HepG2 (cell line): ENCODE results near the gene SERHL2. TPM values are rescaled to one million over a fixed set of nuclear protein-coding genes. Genes with fewer than 3 reads are reported as not detected.

ENCODE experiments used
- ATAC-seq: fragments of 200-7000 bp; cut with Tn5 transposase; 3 replicates; pipeline ENCODE4 v1.9.1; 2020; ENCODE audit warnings: mild to moderate bottlenecking, moderate library complexity
- BruUV-seq: library from RNA; stranded (reverse); fragments of 400-500 nt; replicated peaks from 2 replicates; lab custom pipeline; 2021; lab: Mats Ljungman, UMichigan
- CTCF ChIA-PET: fragments of 300-600 bp; formaldehyde crosslinking; extraction: SDS; loops from one replicate; lab custom pipeline; 2021; ENCODE audit warnings: low total read pairs, inconsistent platforms, low intra/inter-chr PET ratio; lab: Yijun Ruan, JAX
- POLR2A ChIA-PET: fragments of 350-600 bp; sonication (Branson Sonifier 250); formaldehyde crosslinking; loops from one replicate; lab custom pipeline; 2020; ENCODE audit warnings: antibody characterized with exemption, inconsistent platforms; lab: Yijun Ruan, JAX
- DNase-seq: peaks from one replicate; pipeline ENCODE4 v3.0.0-alpha.2; 2015; ENCODE audit warnings: low spot score
- FAIRE-seq: peaks from 3 replicates; lab custom pipeline; 2011; peaks lifted over from hg19 to GRCh38; lab: Jason Lieb, UNC
- H2AFZ ChIP-seq: one replicate; pipeline ENCODE4 v1.6.1; 2011; ENCODE audit warnings: low read length, inconsistent platforms
- H3K27ac ChIP-seq: fragments of 300-600 bp; 3 replicates; pipeline ENCODE4 v1.8.0; 2011; ENCODE audit warnings: mixed run types, mild to moderate bottlenecking, mixed read lengths, low read length, inconsistent platforms; ENCODE audit not compliant: insufficient read depth; ENCODE audit errors: extremely low read length
- H3K27me3 ChIP-seq, 2 experiments: fragments of 200-600 bp in 1 of 2; 2 replicates in 1 of 2; 3 replicates in 1 of 2; pipeline versions ENCODE4 v1.6.0 to v1.8.0; 2011; ENCODE audit warnings: low read length in 2 of 2, mild to moderate bottlenecking in 2 of 2, moderate library complexity in 2 of 2, inconsistent platforms in 1 of 2; ENCODE audit not compliant: insufficient read depth in 2 of 2, control insufficient read depth in 1 of 2
- H3K36me3 ChIP-seq, 2 experiments: fragments of 200-600 bp in 1 of 2; replicated peaks in 1 of 2; 2 replicates in 1 of 2; 3 replicates in 1 of 2; pipeline versions ENCODE4 v1.5.1 to v1.8.0; 2011; ENCODE audit warnings: low read length in 2 of 2, inconsistent platforms in 1 of 2; ENCODE audit not compliant: insufficient read depth in 2 of 2, control insufficient read depth in 1 of 2
- H3K4me1 ChIP-seq: 2 replicates; pipeline ENCODE4 v1.5.1; 2012; ENCODE audit warnings: low read length, inconsistent platforms; ENCODE audit not compliant: insufficient read depth
- H3K4me2 ChIP-seq: 2 replicates; pipeline ENCODE4 v1.6.0; 2011; ENCODE audit warnings: low read depth, low read length, inconsistent platforms
- H3K4me3 ChIP-seq, 3 experiments: fragments of 200-600 bp in 1 of 3; sonication (generic), shearing (Covaris generic) in 1 of 3; replicated peaks in 1 of 3; 2 replicates each; pipeline ENCODE4 v1.5.1; 2011 to 2016; ENCODE audit warnings: low read length in 3 of 3, inconsistent platforms in 2 of 3, low read depth in 2 of 3, mild to moderate bottlenecking in 2 of 3, control low read depth in 1 of 3, mixed read lengths in 1 of 3; ENCODE audit not compliant: insufficient read depth in 1 of 3
- H3K79me2 ChIP-seq: one replicate; pipeline ENCODE4 v1.6.1; 2011; ENCODE audit warnings: low read length, inconsistent platforms; ENCODE audit not compliant: insufficient read depth
- H3K9ac ChIP-seq: 2 replicates; pipeline ENCODE4 v1.6.0; 2011; ENCODE audit warnings: mild to moderate bottlenecking, low read depth, low read length, inconsistent platforms; ENCODE audit not compliant: insufficient read depth
- H3K9me3 ChIP-seq: 2 replicates; pipeline ENCODE4 v1.5.1; 2012; ENCODE audit warnings: mild to moderate bottlenecking, low read length
- H4K20me1 ChIP-seq: 2 replicates; pipeline ENCODE4 v1.6.0; 2011; ENCODE audit warnings: inconsistent platforms, mild to moderate bottlenecking, low read length, moderate library complexity; ENCODE audit not compliant: insufficient read depth
- ELF4 ChIP-seq: sonication (generic); formaldehyde crosslinking; IDR thresholded peaks from 2 replicates; pipeline ENCODE4 v1.5.0; 2020; ENCODE audit warnings: missing genetic modification reagents, mild to moderate bottlenecking, moderate library complexity, borderline replicate concordance
- GATA4 ChIP-seq: sonication (generic); IDR thresholded peaks from 2 replicates; pipeline ENCODE4 v1.6.1; 2016; ENCODE audit warnings: antibody characterized with exemption, low read depth, borderline replicate concordance
- JARID2 ChIP-seq: sonication (generic); formaldehyde crosslinking; IDR thresholded peaks from 2 replicates; pipeline ENCODE4 v1.8.1; 2023; ENCODE audit warnings: missing genetic modification reagents, inconsistent platforms; ENCODE audit not compliant: insufficient replicate concordance
- KDM5B ChIP-seq: sonication (generic); formaldehyde crosslinking; IDR thresholded peaks from 2 replicates; pipeline ENCODE4 v1.4.0; 2020; ENCODE audit warnings: missing genetic modification reagents, mild to moderate bottlenecking, borderline replicate concordance
- POGZ ChIP-seq: sonication (generic); formaldehyde crosslinking; IDR thresholded peaks from 2 replicates; pipeline ENCODE4 v1.4.0; 2020; ENCODE audit warnings: mild to moderate bottlenecking, missing genetic modification reagents
- POLR2AphosphoS5 ChIP-seq: IDR thresholded peaks from 2 replicates; pipeline ENCODE4 v1.6.1; 2012; ENCODE audit warnings: low read depth, low read length
- SP1 ChIP-seq, 2 experiments: fragments of 450-650 bp in 1 of 2; sonication (generic) in 1 of 2; formaldehyde crosslinking in 1 of 2; IDR thresholded peaks; 2 replicates each; pipeline versions ENCODE4 v1.4.0 to v1.6.1; 2016 to 2020; ENCODE audit warnings: missing genetic modification reagents in 1 of 2
- ZFP41 ChIP-seq: sonication (generic); formaldehyde crosslinking; IDR thresholded peaks from 2 replicates; pipeline ENCODE4 v1.4.0; 2020; ENCODE audit warnings: mild to moderate bottlenecking, missing genetic modification reagents, borderline replicate concordance
- ZNF274 ChIP-seq: sonication (generic); formaldehyde crosslinking; IDR thresholded peaks from 2 replicates; pipeline ENCODE4 v1.5.1; 2020; ENCODE audit warnings: mild to moderate bottlenecking, missing genetic modification reagents
- ZNF773 ChIP-seq: sonication (generic); formaldehyde crosslinking; IDR thresholded peaks from 2 replicates; pipeline ENCODE4 v1.4.0; 2020; ENCODE audit warnings: missing genetic modification reagents, borderline replicate concordance
- WGBS: methylation state at CpG from one replicate; pipeline ENCODE4 v1.1.6; 2017; ENCODE audit warnings: low lambda C conversion rate; 5-methylcytosine and 5-hydroxymethylcytosine counted together
- in situ Hi-C: cut with HindIII; loops from 2 replicates; pipeline ENCODE4 v1.10.0; 2017; ENCODE audit warnings: low pct_unique_long_range_greater_than_20kb; ENCODE audit not compliant: extremely low pct_ligation_motif_present
- intact Hi-C: fragments of 100-400 bp; cut with micrococcal nuclease; formaldehyde crosslinking; loops from one replicate; pipeline ENCODE4 v1.10.0; 2022; ENCODE audit not compliant: unreplicated experiment
- polyA plus RNA-seq, 8 experiments: library from polyadenylated mRNA; depleted of rRNA in 3 of 8; stranded (reverse) in 7 of 8; unstranded in 1 of 8; fragments of >200 nt; fragmentation: Illumina TruSeq in 4 of 8; extraction: Trizol in 4 of 8; gene quantifications; 2 replicates each; pipeline versions ENCODE4 v1.2.1 to v1.2.3, GENCODE V29; 2011 to 2016; ENCODE audit warnings: low read depth in 4 of 8, missing spikeins in 1 of 8, mixed read lengths in 1 of 8; ENCODE audit not compliant: insufficient read depth in 1 of 8
- total RNA-seq, 5 experiments: library from RNA; depleted of rRNA; stranded (reverse); fragments of >200 nt; fragmentation: Illumina TruSeq; extraction: Trizol; gene quantifications; 2 replicates each; pipeline ENCODE4 v1.2.3, GENCODE V29; 2016; ENCODE audit warnings: low read depth in 1 of 5
- TF ChIP-seq, protein P1 (sequence below): sonication (generic); IDR thresholded peaks from 2 replicates; pipeline ENCODE4 v1.6.1; 2016; ENCODE audit warnings: low read depth, borderline replicate concordance
- TF ChIP-seq, protein P2 (sequence below): sonication (generic); formaldehyde crosslinking; IDR thresholded peaks from 2 replicates; pipeline ENCODE4 v1.4.0; 2020; ENCODE audit warnings: missing genetic modification reagents, mild to moderate bottlenecking, borderline replicate concordance
- TF ChIP-seq, protein P3 (sequence below): sonication (generic); formaldehyde crosslinking; IDR thresholded peaks from 2 replicates; pipeline ENCODE4; 2020; ENCODE audit warnings: missing genetic modification reagents, mild to moderate bottlenecking, borderline replicate concordance
- TF ChIP-seq, protein P4 (sequence below): sonication (generic); formaldehyde crosslinking; IDR thresholded peaks from 2 replicates; pipeline ENCODE4 v1.8.0; 2022; ENCODE audit warnings: mild to moderate bottlenecking, missing genetic modification reagents; ENCODE audit not compliant: insufficient replicate concordance

Gene SERHL2
- total and polyA plus RNA-seq, 2 of the 13 experiments (the other 11 are each of a cell fraction or from before 2014, with no cell fraction given) = 1.0 to 1.8 TPM

DNA sequence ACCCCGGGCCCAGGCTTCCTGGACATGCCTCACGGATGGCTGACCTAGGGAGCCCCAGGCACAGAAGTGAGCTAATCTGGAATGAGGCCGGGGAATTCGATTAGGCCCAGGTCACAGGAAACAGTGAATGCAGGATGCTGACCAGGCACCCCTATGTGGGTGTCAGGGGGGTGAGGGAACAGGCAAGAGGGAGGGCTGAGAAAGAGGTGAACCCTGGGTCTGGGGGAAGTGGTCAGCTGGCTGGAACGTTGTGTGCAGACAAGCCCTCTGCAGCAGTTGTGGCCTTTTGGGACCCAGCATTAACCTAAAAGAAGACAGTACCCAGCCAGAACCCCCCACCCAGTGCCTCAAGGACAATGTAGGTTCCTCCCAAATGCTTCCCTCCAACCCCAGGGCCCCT is 8.1 kb downstream of the SERHL2 start:
- Histone ChIP-seq H4K20me1 (no peaks in the 10 kb centered on the region), H3K27ac (peak overlapping the region; percentile 43), H3K4me3 (peak overlapping the region in 1 of 3 experiments; percentile 25; a peak in 1 of 6 replicates), H3K27me3 (no peaks in the 10 kb centered on the region), H3K9ac (no peak overlapping the region), H3K4me1 (peaks cover 33% of the 10 kb centered on the region), H3K36me3 (no peaks in the 10 kb centered on the region), H3K79me2 (no peaks in the 10 kb centered on the region), H3K9me3 (no peaks in the 10 kb centered on the region), H2AFZ (no peak overlapping the region), H3K4me2 (peak overlapping the region; percentile 34)
- no peak for DNase-seq
- ChIA-PET CTCF (no interaction called here), POLR2A (interaction anchor here (1.0 to 2.7 kb wide), 4 partner anchors 8 to 54 kb away, joined by 3 to 13 read pairs (median 6); partner anchors contain the start of gene SERHL2)
- TF ChIP-seq ZFP41 (CRISPR knock-in tag) (no peak), ZNF274 (CRISPR knock-in tag) (no peak), SP1 (IDR thresholded peaks at IDR 0.05) (no peak), SP1 (CRISPR knock-in tag; IDR thresholded peaks at IDR 0.05) (no peak), GATA4 (no peak), KDM5B (no peak), JARID2 (CRISPR knock-in tag) (no peak), POGZ (no peak), ZNF773 (CRISPR knock-in tag) (no peak), POLR2AphosphoS5 (no peak), ELF4 (CRISPR knock-in tag) (no peak)
- TF ChIP-seq, protein P1, sequence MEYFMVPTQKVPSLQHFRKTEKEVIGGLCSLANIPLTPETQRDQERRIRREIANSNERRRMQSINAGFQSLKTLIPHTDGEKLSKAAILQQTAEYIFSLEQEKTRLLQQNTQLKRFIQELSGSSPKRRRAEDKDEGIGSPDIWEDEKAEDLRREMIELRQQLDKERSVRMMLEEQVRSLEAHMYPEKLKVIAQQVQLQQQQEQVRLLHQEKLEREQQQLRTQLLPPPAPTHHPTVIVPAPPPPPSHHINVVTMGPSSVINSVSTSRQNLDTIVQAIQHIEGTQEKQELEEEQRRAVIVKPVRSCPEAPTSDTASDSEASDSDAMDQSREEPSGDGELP = no peak
- TF ChIP-seq, protein P2, sequence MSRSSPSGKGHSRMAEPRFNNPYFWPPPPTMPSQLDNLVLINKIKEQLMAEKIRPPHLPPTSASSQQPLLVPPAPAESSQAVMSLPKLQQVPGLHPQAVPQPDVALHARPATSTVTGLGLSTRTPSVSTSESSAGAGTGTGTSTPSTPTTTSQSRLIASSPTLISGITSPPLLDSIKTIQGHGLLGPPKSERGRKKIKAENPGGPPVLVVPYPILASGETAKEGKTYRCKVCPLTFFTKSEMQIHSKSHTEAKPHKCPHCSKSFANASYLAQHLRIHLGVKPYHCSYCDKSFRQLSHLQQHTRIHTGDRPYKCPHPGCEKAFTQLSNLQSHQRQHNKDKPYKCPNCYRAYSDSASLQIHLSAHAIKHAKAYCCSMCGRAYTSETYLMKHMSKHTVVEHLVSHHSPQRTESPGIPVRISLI = no peak
- TF ChIP-seq, protein P3, sequence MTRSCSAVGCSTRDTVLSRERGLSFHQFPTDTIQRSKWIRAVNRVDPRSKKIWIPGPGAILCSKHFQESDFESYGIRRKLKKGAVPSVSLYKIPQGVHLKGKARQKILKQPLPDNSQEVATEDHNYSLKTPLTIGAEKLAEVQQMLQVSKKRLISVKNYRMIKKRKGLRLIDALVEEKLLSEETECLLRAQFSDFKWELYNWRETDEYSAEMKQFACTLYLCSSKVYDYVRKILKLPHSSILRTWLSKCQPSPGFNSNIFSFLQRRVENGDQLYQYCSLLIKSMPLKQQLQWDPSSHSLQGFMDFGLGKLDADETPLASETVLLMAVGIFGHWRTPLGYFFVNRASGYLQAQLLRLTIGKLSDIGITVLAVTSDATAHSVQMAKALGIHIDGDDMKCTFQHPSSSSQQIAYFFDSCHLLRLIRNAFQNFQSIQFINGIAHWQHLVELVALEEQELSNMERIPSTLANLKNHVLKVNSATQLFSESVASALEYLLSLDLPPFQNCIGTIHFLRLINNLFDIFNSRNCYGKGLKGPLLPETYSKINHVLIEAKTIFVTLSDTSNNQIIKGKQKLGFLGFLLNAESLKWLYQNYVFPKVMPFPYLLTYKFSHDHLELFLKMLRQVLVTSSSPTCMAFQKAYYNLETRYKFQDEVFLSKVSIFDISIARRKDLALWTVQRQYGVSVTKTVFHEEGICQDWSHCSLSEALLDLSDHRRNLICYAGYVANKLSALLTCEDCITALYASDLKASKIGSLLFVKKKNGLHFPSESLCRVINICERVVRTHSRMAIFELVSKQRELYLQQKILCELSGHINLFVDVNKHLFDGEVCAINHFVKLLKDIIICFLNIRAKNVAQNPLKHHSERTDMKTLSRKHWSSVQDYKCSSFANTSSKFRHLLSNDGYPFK = no peak
- TF ChIP-seq, protein P4, sequence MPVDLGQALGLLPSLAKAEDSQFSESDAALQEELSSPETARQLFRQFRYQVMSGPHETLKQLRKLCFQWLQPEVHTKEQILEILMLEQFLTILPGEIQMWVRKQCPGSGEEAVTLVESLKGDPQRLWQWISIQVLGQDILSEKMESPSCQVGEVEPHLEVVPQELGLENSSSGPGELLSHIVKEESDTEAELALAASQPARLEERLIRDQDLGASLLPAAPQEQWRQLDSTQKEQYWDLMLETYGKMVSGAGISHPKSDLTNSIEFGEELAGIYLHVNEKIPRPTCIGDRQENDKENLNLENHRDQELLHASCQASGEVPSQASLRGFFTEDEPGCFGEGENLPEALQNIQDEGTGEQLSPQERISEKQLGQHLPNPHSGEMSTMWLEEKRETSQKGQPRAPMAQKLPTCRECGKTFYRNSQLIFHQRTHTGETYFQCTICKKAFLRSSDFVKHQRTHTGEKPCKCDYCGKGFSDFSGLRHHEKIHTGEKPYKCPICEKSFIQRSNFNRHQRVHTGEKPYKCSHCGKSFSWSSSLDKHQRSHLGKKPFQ (CRISPR knock-in tag) = no peak
- in situ Hi-C loops = no loop called here
- WGBS = 47% methylated on average over 5 of the region's 5 CpGs
- FAIRE-seq = no peak
- peak; percentile 26 for ATAC-seq
- intact Hi-C loops = no loop called here
- BruUV-seq = no TSS peak
